Esophagus squamous epithelium (tissue), 5 donors: ENCODE data around the gene CTNNA3. TPM values are rescaled to one million over a fixed set of nuclear protein-coding genes. Genes with fewer than 3 reads are reported as not detected.

Experiments
- DNase-seq: peaks from one replicate; lab custom pipeline; 2025; lab: John Stamatoyannopoulos, UW
- H3K27ac ChIP-seq, 4 donors: fragments of 200-600 bp; sonication (generic); one replicate each; pipeline ENCODE4 v1.5.1; 2016 to 2019; ENCODE audit warnings: mild to moderate bottlenecking in 1 of 4
- H3K27me3 ChIP-seq, 4 donors: fragments of 200-600 bp; sonication (generic); 1 replicate in 3 of 4; 2 replicates in 1 of 4; pipeline versions ENCODE4 v1.5.1 to v1.6.0; 2017 to 2021; ENCODE audit warnings: antibody characterized with exemption in 1 of 4
- H3K36me3 ChIP-seq, 3 donors: fragments of 200-600 bp; sonication (generic); one replicate each; pipeline ENCODE4 v1.5.1; 2016 to 2019
- H3K4me1 ChIP-seq, 3 donors: fragments of 200-600 bp; sonication (generic); one replicate each; pipeline ENCODE4 v1.5.1; 2017 to 2019
- H3K4me3 ChIP-seq, 4 donors: fragments of 200-600 bp; sonication (generic); 1 replicate in 3 of 4; 2 replicates in 1 of 4; pipeline ENCODE4 v1.5.1; 2016 to 2019; ENCODE audit warnings: mild to moderate bottlenecking in 2 of 4, moderate library complexity in 1 of 4
- H3K9me3 ChIP-seq, 3 donors: fragments of 200-600 bp; sonication (generic); one replicate each; pipeline ENCODE4 v1.5.1; 2016 to 2019
- CTCF ChIP-seq, 6 experiments: fragments of 450-650 bp in 4 of 6; fragments of 200-600 bp in 2 of 6; sonication (generic) in 2 of 6; IDR thresholded peaks; one replicate each; pipeline ENCODE4 v1.5.1; 2016 to 2019; ENCODE audit warnings: antibody characterized with exemption in 6 of 6, mild to moderate bottlenecking in 4 of 6, moderate library complexity in 4 of 6
- POLR2A ChIP-seq, 4 donors: fragments of 450-650 bp; IDR thresholded peaks; one replicate each; pipeline ENCODE4 v1.6.1; 2017; ENCODE audit warnings: antibody characterized with exemption in 4 of 4, mild to moderate bottlenecking in 4 of 4, moderate library complexity in 3 of 4
- WGBS, 2 donors: methylation state at CpG; one replicate each; pipeline ENCODE4 v1.1.5; 2018; 5-methylcytosine and 5-hydroxymethylcytosine counted together
- intact Hi-C: fragments of 100-400 bp; cut with DNase I; formaldehyde crosslinking; loops from one replicate; pipeline ENCODE4 v1.15.0; 2022
- total RNA-seq, 4 donors: library from RNA; depleted of rRNA; stranded (reverse); fragments of >200 nt; gene quantifications; one replicate each; pipeline ENCODE4 v1.1.0, GENCODE V29; 2016
- donor health status: DM: yes; HTN: yes; CAD: no.

The CTNNA3 gene
- total RNA-seq, 4 donors from 2014 or later: 0.29 to 1.9 (median 0.61) TPM; not detected in 1

- no peaks in the 10 kb centered on the region for H3K4me1 ChIP-seq
- no peaks in the 10 kb centered on the region for H3K27me3 ChIP-seq
- intact Hi-C loops: no loop called here
- H3K4me3 ChIP-seq: no peak overlapping the region
- no peak for DNase-seq
- H3K9me3 ChIP-seq: no peaks in the 10 kb centered on the region
- TF ChIP-seq CTCF (IDR thresholded peaks at IDR 0.05) (no peak), POLR2A (IDR thresholded peaks at IDR 0.05) (no peak)
- no peak overlapping the region for H3K27ac ChIP-seq
- H3K36me3 ChIP-seq: no peaks in the 10 kb centered on the region
Observed at GRCh38 chr10:66381045-66381444, 1315.0 kb downstream of the CTNNA3 start.

DNA sequence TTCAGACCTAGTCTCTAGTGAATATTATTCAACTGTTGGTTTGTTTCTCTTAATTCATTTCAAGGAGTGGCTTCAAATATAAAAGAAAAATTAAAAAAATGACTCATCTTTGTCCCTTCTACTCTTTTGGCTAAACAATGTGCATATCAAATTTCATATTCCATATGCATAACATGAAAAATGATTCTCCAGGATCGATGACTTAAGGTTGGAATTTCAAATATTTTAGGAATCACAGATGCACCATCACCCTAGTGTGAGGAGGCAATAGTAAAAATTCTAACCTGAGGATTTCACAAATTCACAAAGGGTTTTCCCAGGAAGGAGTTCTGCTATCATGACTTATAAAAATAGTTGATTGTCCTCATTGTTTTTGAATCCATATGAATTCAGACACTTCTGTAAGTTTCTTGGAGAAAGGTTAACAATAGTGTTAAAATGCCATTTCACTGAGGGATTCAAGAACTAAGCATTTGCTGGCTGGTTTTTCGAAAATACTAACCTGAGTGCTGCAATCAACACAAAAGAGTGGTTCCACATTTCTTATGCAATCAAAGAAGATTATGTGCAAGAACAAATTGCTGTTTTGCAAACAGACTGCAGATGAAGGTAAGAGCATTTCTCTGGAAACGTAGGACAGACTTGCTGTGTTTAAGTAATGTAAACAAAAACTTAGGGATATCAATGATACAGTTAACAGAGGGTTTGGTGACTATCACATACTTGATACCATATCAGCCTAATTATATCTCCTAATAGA, 1317.7 kb downstream of the CTNNA3 start:
- Histone ChIP-seq H3K4me3 (no peak overlapping the region), H3K4me1 (no peaks in the 10 kb centered on the region), H3K27ac (no peak overlapping the region), H3K36me3 (no peaks in the 10 kb centered on the region), H3K27me3 (no peaks in the 10 kb centered on the region), H3K9me3 (no peaks in the 10 kb centered on the region)
- TF ChIP-seq CTCF (IDR thresholded peaks at IDR 0.05): no peak
- TF ChIP-seq POLR2A (IDR thresholded peaks at IDR 0.05): no peak
- no peak for DNase-seq
- WGBS, 2 donors: 37 to 50% methylated on average over 3 of the region's 3 CpGs
- intact Hi-C loops: no loop called here

GRCh38 chr10:66368146-66368545, 1327.8 kb downstream of the CTNNA3 start:
- TF ChIP-seq POLR2A (IDR thresholded peaks at IDR 0.05): no peak
- TF ChIP-seq CTCF (IDR thresholded peaks at IDR 0.05): no peak
- no peaks in the 10 kb centered on the region for H3K36me3 ChIP-seq
- H3K27me3 ChIP-seq: no peaks in the 10 kb centered on the region
- no peak overlapping the region for H3K27ac ChIP-seq
- H3K4me1 ChIP-seq: no peaks in the 10 kb centered on the region
- H3K9me3 ChIP-seq: no peaks in the 10 kb centered on the region
- WGBS, 2 donors: 73 to 74% methylated on average over 2 of the region's 2 CpGs
- no peak for DNase-seq
- no peak overlapping the region for H3K4me3 ChIP-seq
- intact Hi-C loops: no loop called here

- Histone ChIP-seq H3K27me3 (no peaks in the 10 kb centered on the region), H3K4me1 (no peaks in the 10 kb centered on the region), H3K27ac (no peak overlapping the region), H3K9me3 (no peaks in the 10 kb centered on the region), H3K36me3 (no peaks in the 10 kb centered on the region), H3K4me3 (no peak overlapping the region)
- 43 to 45% methylated on average over 3 of the region's 3 CpGs for WGBS, 2 donors
- no peak for DNase-seq
- TF ChIP-seq CTCF (IDR thresholded peaks at IDR 0.05): no peak
- TF ChIP-seq POLR2A (IDR thresholded peaks at IDR 0.05): no peak
- intact Hi-C loops: no loop called here
Observed at GRCh38 chr10:66366163-66366562, 1329.8 kb downstream of the CTNNA3 start.

DNA sequence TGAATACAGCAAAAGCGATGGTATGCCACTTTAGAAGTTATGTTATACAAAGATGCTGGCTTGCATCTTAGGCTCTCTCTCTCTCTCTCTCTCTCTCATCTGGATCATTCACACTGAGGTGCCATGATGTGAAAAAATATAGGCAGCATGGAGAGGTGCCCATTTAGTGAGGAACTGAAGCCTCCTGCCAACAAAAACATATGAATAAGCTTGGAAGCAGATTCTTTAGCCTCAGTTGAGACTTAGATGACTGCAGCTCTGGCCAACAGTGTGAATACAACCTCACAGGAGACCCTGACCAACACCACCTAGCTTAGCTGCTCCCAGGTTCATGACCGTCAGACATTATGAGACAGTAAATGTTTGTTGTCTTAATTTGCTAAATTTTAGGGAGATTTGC, 1330.3 kb downstream of the CTNNA3 start:
- H3K4me3 ChIP-seq: no peak overlapping the region
- intact Hi-C loops: no loop called here
- no peaks in the 10 kb centered on the region for H3K4me1 ChIP-seq
- TF ChIP-seq CTCF (IDR thresholded peaks at IDR 0.05): no peak
- no peak for TF ChIP-seq POLR2A (IDR thresholded peaks at IDR 0.05)
- 63 to 94% methylated on average over 2 of the region's 2 CpGs for WGBS, 2 donors
- H3K27ac ChIP-seq: no peak overlapping the region
- H3K36me3 ChIP-seq: no peaks in the 10 kb centered on the region
- DNase-seq: no peak
- H3K27me3 ChIP-seq: no peaks in the 10 kb centered on the region
- no peaks in the 10 kb centered on the region for H3K9me3 ChIP-seq
